A549 (cell line): ENCODE data around the gene OR14A16. TPM values are rescaled to one million over a fixed set of nuclear protein-coding genes. Genes with fewer than 3 reads are reported as not detected.

Source experiments
- ATAC-seq, 2 experiments: fragments of 200-7000 bp in 1 of 2; fragments of >200 bp in 1 of 2; cut with Nextera tagmentation in 1 of 2; cut with Tn5 transposase in 1 of 2; 3 replicates each; pipeline versions ENCODE4 v1.8.0 to v1.9.1; 2018 to 2020; ENCODE audit warnings: mild to moderate bottlenecking in 1 of 2, moderate library complexity in 1 of 2
- CTCF ChIA-PET: fragments of 300-600 bp; sonication (Branson Sonifier 250); formaldehyde crosslinking; extraction: SDS; loops from one replicate; lab custom pipeline; 2021; ENCODE audit warnings: antibody characterized with exemption, inconsistent platforms; lab: Yijun Ruan, JAX
- POLR2A ChIA-PET: fragments of 350-600 bp; formaldehyde crosslinking; extraction: SDS; loops from one replicate; lab custom pipeline; 2021; ENCODE audit warnings: antibody characterized with exemption, inconsistent platforms; lab: Yijun Ruan, JAX
- DNase-seq, 2 experiments: peaks; one replicate each; pipeline versions ENCODE4 v3.0.0 to v3.0.0-alpha.2; 2011 to 2016; ENCODE audit warnings: low read depth in 1 of 2, low spot score in 1 of 2
- FAIRE-seq: peaks from 2 replicates; lab custom pipeline; 2011; peaks lifted over from hg19 to GRCh38; lab: Jason Lieb, UNC
- H3K27ac ChIP-seq, 2 experiments: fragments of >200 bp; sonication (Bioruptor Twin); formaldehyde crosslinking; 3 replicates each; pipeline ENCODE4 v1.5.1; 2016 to 2017
- H3K4me1 ChIP-seq: fragments of >200 bp; sonication (Bioruptor Twin); formaldehyde crosslinking; 3 replicates; pipeline ENCODE4 v1.6.1; 2016
- H3K4me2 ChIP-seq: fragments of >200 bp; sonication (Bioruptor Twin); formaldehyde crosslinking; 3 replicates; pipeline ENCODE4 v1.6.1; 2016
- H3K4me3 ChIP-seq: fragments of >200 bp; sonication (Bioruptor Twin); formaldehyde crosslinking; 3 replicates; pipeline ENCODE4 v1.5.1; 2016
- H3K9me3 ChIP-seq: fragments of >200 bp; sonication (Bioruptor Twin); formaldehyde crosslinking; 3 replicates; pipeline ENCODE4 v1.6.1; 2016
- BHLHE40 ChIP-seq: IDR thresholded peaks from 2 replicates; pipeline ENCODE4 v1.6.1; 2012; ENCODE audit warnings: low read depth, low read length, inconsistent platforms
- E2F6 ChIP-seq: IDR thresholded peaks from 2 replicates; pipeline ENCODE4 v1.6.1; 2012; ENCODE audit warnings: low read depth, borderline replicate concordance
- EHMT2 ChIP-seq: fragments of 200-600 bp; sonication (generic); IDR thresholded peaks from 2 replicates; pipeline ENCODE4 v1.6.1; 2016; ENCODE audit warnings: antibody characterized with exemption, low read depth, mild to moderate bottlenecking, moderate library complexity
- ELK1 ChIP-seq: fragments of 150-350 bp; IDR thresholded peaks from 2 replicates; pipeline ENCODE4 v1.6.1; 2014; ENCODE audit warnings: low read depth, mild to moderate bottlenecking, low read length
- ESRRA ChIP-seq: fragments of 150-350 bp; IDR thresholded peaks from 2 replicates; pipeline ENCODE4 v1.6.1; 2014; ENCODE audit warnings: mild to moderate bottlenecking, low read length, borderline replicate concordance
- FOSL2 ChIP-seq, 2 experiments: fragments of 450-650 bp in 1 of 2; fragments of >200 bp in 1 of 2; sonication (Bioruptor Twin) in 1 of 2; formaldehyde crosslinking; IDR thresholded peaks; 2 replicates each; pipeline versions ENCODE4 v1.5.0 to v1.6.1; 2016 to 2020; ENCODE audit warnings: mild to moderate bottlenecking in 1 of 2, moderate library complexity in 1 of 2
- FOXS1 ChIP-seq: fragments of 250-450 bp; sonication (Bioruptor Pico); IDR thresholded peaks from 2 replicates; pipeline ENCODE4 v1.5.0; 2020; ENCODE audit warnings: mild to moderate bottlenecking, moderate library complexity
- HEYL ChIP-seq: fragments of 250-450 bp; sonication (Bioruptor Pico); IDR thresholded peaks from 2 replicates; pipeline ENCODE4 v1.8.0; 2021; ENCODE audit warnings: mild to moderate bottlenecking, moderate library complexity
- JUN ChIP-seq, 2 experiments: fragments of >200 bp; sonication (Bioruptor Twin); formaldehyde crosslinking; IDR thresholded peaks; 2 replicates in 1 of 2; 3 replicates in 1 of 2; pipeline ENCODE4 v1.6.1; 2016 to 2017
- MYC ChIP-seq: IDR thresholded peaks from 2 replicates; pipeline ENCODE4 v1.6.1; 2012; ENCODE audit warnings: mild to moderate bottlenecking, inconsistent platforms, low read length, improper control_type of control experiment, borderline replicate concordance
- PBX3 ChIP-seq: IDR thresholded peaks from 2 replicates; pipeline ENCODE4 v1.6.1; 2012
- PHF8 ChIP-seq: fragments of 200-600 bp; sonication (generic); IDR thresholded peaks from 2 replicates; pipeline ENCODE4 v1.6.1; 2016; ENCODE audit warnings: low read depth, mild to moderate bottlenecking, antibody characterized with exemption, moderate library complexity, borderline replicate concordance
- POLR2AphosphoS2 ChIP-seq: conservative IDR thresholded peaks from 2 replicates; pipeline ENCODE4 v1.6.1; 2012; ENCODE audit warnings: low read length, improper control_type of control experiment, inconsistent platforms
- RARB ChIP-seq: fragments of 250-450 bp; sonication (Bioruptor Pico); IDR thresholded peaks from 2 replicates; pipeline ENCODE4 v1.8.0; 2021; ENCODE audit warnings: mild to moderate bottlenecking, moderate library complexity
- RCOR1 ChIP-seq: fragments of 150-350 bp; IDR thresholded peaks from 2 replicates; pipeline ENCODE4 v1.6.1; 2014; ENCODE audit warnings: antibody characterized with exemption, low read length, low read depth
- REST ChIP-seq: fragments of 200-600 bp; sonication (generic); IDR thresholded peaks from 2 replicates; pipeline ENCODE4 v1.6.1; 2016; ENCODE audit warnings: antibody characterized with exemption, mild to moderate bottlenecking, moderate library complexity
- TFCP2L1 ChIP-seq: fragments of 250-450 bp; sonication (Bioruptor Pico); IDR thresholded peaks from 2 replicates; pipeline ENCODE4 v1.5.0; 2021; ENCODE audit warnings: mild to moderate bottlenecking
- USF2 ChIP-seq: fragments of 450-650 bp; IDR thresholded peaks from 2 replicates; pipeline ENCODE4 v1.6.1; 2014; ENCODE audit warnings: antibody characterized with exemption
- ZC3H11A ChIP-seq: fragments of 450-650 bp; IDR thresholded peaks from 2 replicates; pipeline ENCODE4 v1.6.1; 2014; ENCODE audit warnings: antibody characterized with exemption, mild to moderate bottlenecking
- ZFP36 ChIP-seq: fragments of 450-650 bp; IDR thresholded peaks from 2 replicates; pipeline ENCODE4 v1.6.1; 2014; ENCODE audit warnings: borderline replicate concordance; ENCODE audit not compliant: partially characterized antibody
- WGBS: methylation state at CpG from one replicate; pipeline ENCODE4 v1.1.6; 2017; ENCODE audit errors: missing lambda C conversion rate; 5-methylcytosine and 5-hydroxymethylcytosine counted together
- polyA minus RNA-seq: library from RNA; depleted of rRNA, polyadenylated mRNA; stranded (reverse); fragments of >200 nt; gene quantifications from 2 replicates; pipeline ENCODE4 v1.2.3, GENCODE V29; 2011; rRNA and poly(A)+ RNA removed
- polyA plus RNA-seq, 4 experiments: library from polyadenylated mRNA; depleted of rRNA in 3 of 4; stranded (reverse); fragments of >200 nt; fragmentation: RNase III in 1 of 4; extraction: RNeasy Plus Mini Kit Qiagen cat#74134 plus additional on column Dnase treatment in 1 of 4; gene quantifications; 2 replicates in 3 of 4; 3 replicates in 1 of 4; pipeline ENCODE4 v1.2.3, GENCODE V29; 2011 to 2017

Gene OR14A16
- not detected in 2 replicates for polyA plus RNA-seq (2011; rRNA removed)
- not detected in 2 replicates for polyA plus RNA-seq (2012; cell fraction: cytosol; rRNA removed)
- not detected in 2 replicates for polyA plus RNA-seq (2012; cell fraction: nucleus; rRNA removed)
- polyA plus RNA-seq (2017; fragmentation: RNase III; extraction: RNeasy Plus Mini Kit Qiagen cat#74134 plus additional on column Dnase treatment), result not detected in 3 replicates
- not detected in 2 replicates for polyA minus RNA-seq

GRCh38 chr1:247824023-247824422, at the start of gene OR14A16:
Gene OR14A16 (minus strand): TSS chr1:247824119. CDS start chr1:247815729, 8,390 bp downstream.
- H3K4me3 ChIP-seq, result no peak within 1 kb of the TSS
- no peak for TF ChIP-seq ZC3H11A
- no peak for TF ChIP-seq ESRRA
- TF ChIP-seq PBX3, result no peak
- no peak for TF ChIP-seq USF2
- no peak for TF ChIP-seq TFCP2L1 (CRISPR knock-in tag)
- no peak for TF ChIP-seq JUN (IDR thresholded peaks at IDR 0.05)
- TF ChIP-seq PHF8, result no peak
- TF ChIP-seq HEYL (CRISPR knock-in tag), result no peak
- TF ChIP-seq ZFP36, result no peak
- TF ChIP-seq FOXS1 (CRISPR knock-in tag), result no peak
- no peak for TF ChIP-seq RCOR1
- no peak for TF ChIP-seq POLR2AphosphoS2
- no peak for TF ChIP-seq E2F6
- no peak for TF ChIP-seq BHLHE40
- TF ChIP-seq EHMT2, result no peak
- ATAC-seq (no peak), FAIRE-seq (no peak), DNase-seq (no peak)
- no peak within 1 kb of the TSS for H3K27ac ChIP-seq
- CTCF ChIA-PET, result no interaction called here
- no peak within 1 kb of the TSS for H3K4me2 ChIP-seq
- POLR2A ChIA-PET, result no interaction called here
- H3K4me1 ChIP-seq, result no peaks in the 10 kb centered on the region
- H3K9me3 ChIP-seq, result no peaks in the 10 kb centered on the region
- 3% methylated on average over 6 of the region's 6 CpGs for WGBS

- POLR2A ChIA-PET, result no interaction called here
- H3K27ac ChIP-seq, result no peak overlapping the region
- no peak for ATAC-seq
- no peaks in the 10 kb centered on the region for H3K4me1 ChIP-seq
- TF ChIP-seq ELK1, result no peak
- TF ChIP-seq REST, result no peak
- TF ChIP-seq MYC, result no peak
- TF ChIP-seq BHLHE40, result no peak
- TF ChIP-seq FOSL2 (IDR thresholded peaks at IDR 0.05), result no peak
- no peak for TF ChIP-seq FOSL2 (CRISPR knock-in tag; IDR thresholded peaks at IDR 0.05)
- TF ChIP-seq RARB, result no peak
- TF ChIP-seq, all 56 proteins: peak for 0
- H3K4me2 ChIP-seq, result no peak overlapping the region
- CTCF ChIA-PET, result no interaction called here
- H3K4me3 ChIP-seq, result no peak overlapping the region
- WGBS, result 53% methylated on average over 6 of the region's 6 CpGs
- FAIRE-seq, result no peak
- DNase-seq, result no peak
- no peaks in the 10 kb centered on the region; the same call in 2 of the 3 replicates for H3K9me3 ChIP-seq
Observed at GRCh38 chr1:247865416-247865815, 41.5 kb upstream of the OR14A16 start.
